A549 (cell line): ENCODE results near the gene IGFBP5. TPM values are rescaled to one million over a fixed set of nuclear protein-coding genes. Genes with fewer than 3 reads are reported as not detected.

Experiments
- ATAC-seq, 2 experiments: fragments of 200-7000 bp in 1 of 2; fragments of >200 bp in 1 of 2; cut with Nextera tagmentation in 1 of 2; cut with Tn5 transposase in 1 of 2; 3 replicates each; pipeline versions ENCODE4 v1.8.0 to v1.9.1; 2018 to 2020; ENCODE audit warnings: mild to moderate bottlenecking in 1 of 2, moderate library complexity in 1 of 2
- CTCF ChIA-PET: fragments of 300-600 bp; sonication (Branson Sonifier 250); formaldehyde crosslinking; extraction: SDS; loops from one replicate; lab custom pipeline; 2021; ENCODE audit warnings: antibody characterized with exemption, inconsistent platforms; lab: Yijun Ruan, JAX
- POLR2A ChIA-PET: fragments of 350-600 bp; formaldehyde crosslinking; extraction: SDS; loops from one replicate; lab custom pipeline; 2021; ENCODE audit warnings: antibody characterized with exemption, inconsistent platforms; lab: Yijun Ruan, JAX
- DNase-seq, 2 experiments: peaks; one replicate each; pipeline versions ENCODE4 v3.0.0 to v3.0.0-alpha.2; 2011 to 2016; ENCODE audit warnings: low read depth in 1 of 2, low spot score in 1 of 2
- FAIRE-seq: peaks from 2 replicates; lab custom pipeline; 2011; peaks lifted over from hg19 to GRCh38; lab: Jason Lieb, UNC
- H3K27ac ChIP-seq, 2 experiments: fragments of >200 bp; sonication (Bioruptor Twin); formaldehyde crosslinking; 3 replicates each; pipeline ENCODE4 v1.5.1; 2016 to 2017
- H3K4me1 ChIP-seq: fragments of >200 bp; sonication (Bioruptor Twin); formaldehyde crosslinking; 3 replicates; pipeline ENCODE4 v1.6.1; 2016
- H3K4me2 ChIP-seq: fragments of >200 bp; sonication (Bioruptor Twin); formaldehyde crosslinking; 3 replicates; pipeline ENCODE4 v1.6.1; 2016
- H3K4me3 ChIP-seq: fragments of >200 bp; sonication (Bioruptor Twin); formaldehyde crosslinking; 3 replicates; pipeline ENCODE4 v1.5.1; 2016
- H3K9me3 ChIP-seq: fragments of >200 bp; sonication (Bioruptor Twin); formaldehyde crosslinking; 3 replicates; pipeline ENCODE4 v1.6.1; 2016
- BCL3 ChIP-seq: fragments of >200 bp; sonication (Bioruptor Twin); formaldehyde crosslinking; IDR thresholded peaks from 3 replicates; pipeline ENCODE4 v1.6.1; 2016
- CEBPB ChIP-seq, 2 experiments: fragments of >200 bp in 1 of 2; sonication (Bioruptor Twin) in 1 of 2; formaldehyde crosslinking in 1 of 2; IDR thresholded peaks; 2 replicates each; pipeline ENCODE4 v1.6.1; 2012 to 2016
- CHD4 ChIP-seq: fragments of 200-600 bp; sonication (generic); IDR thresholded peaks from 2 replicates; pipeline ENCODE4 v1.6.1; 2016; ENCODE audit warnings: antibody characterized with exemption, mild to moderate bottlenecking, borderline replicate concordance
- EP300 ChIP-seq, 2 experiments: fragments of >200 bp; sonication (Bioruptor Twin); formaldehyde crosslinking; IDR thresholded peaks; 2 replicates in 1 of 2; 3 replicates in 1 of 2; pipeline ENCODE4 v1.6.1; 2016 to 2017
- FOSL2 ChIP-seq, 2 experiments: fragments of 450-650 bp in 1 of 2; fragments of >200 bp in 1 of 2; sonication (Bioruptor Twin) in 1 of 2; formaldehyde crosslinking; IDR thresholded peaks; 2 replicates each; pipeline versions ENCODE4 v1.5.0 to v1.6.1; 2016 to 2020; ENCODE audit warnings: mild to moderate bottlenecking in 1 of 2, moderate library complexity in 1 of 2
- GATA3 ChIP-seq: IDR thresholded peaks from 2 replicates; pipeline ENCODE4 v1.6.1; 2012; ENCODE audit warnings: borderline replicate concordance
- HEYL ChIP-seq: fragments of 250-450 bp; sonication (Bioruptor Pico); IDR thresholded peaks from 2 replicates; pipeline ENCODE4 v1.8.0; 2021; ENCODE audit warnings: mild to moderate bottlenecking, moderate library complexity
- HMGXB4 ChIP-seq: fragments of 250-450 bp; sonication (Bioruptor Pico); IDR thresholded peaks from 2 replicates; pipeline ENCODE4 v1.5.0; 2021; ENCODE audit warnings: mild to moderate bottlenecking, moderate library complexity, borderline replicate concordance
- HOXA7 ChIP-seq: fragments of 250-450 bp; sonication (Bioruptor Pico); IDR thresholded peaks from 2 replicates; pipeline ENCODE4 v1.5.0; 2020; ENCODE audit warnings: mild to moderate bottlenecking, moderate library complexity
- HOXB13 ChIP-seq: fragments of 250-450 bp; sonication (Bioruptor Pico); IDR thresholded peaks from 2 replicates; pipeline ENCODE4 v1.5.0; 2020; ENCODE audit warnings: low read depth, mild to moderate bottlenecking, moderate library complexity
- HOXB5 ChIP-seq: fragments of 250-450 bp; sonication (Bioruptor Pico); IDR thresholded peaks from 2 replicates; pipeline ENCODE4 v1.5.0; 2020; ENCODE audit warnings: mild to moderate bottlenecking, moderate library complexity
- JUN ChIP-seq, 2 experiments: fragments of >200 bp; sonication (Bioruptor Twin); formaldehyde crosslinking; IDR thresholded peaks; 2 replicates in 1 of 2; 3 replicates in 1 of 2; pipeline ENCODE4 v1.6.1; 2016 to 2017
- JUNB ChIP-seq: fragments of >200 bp; sonication (Bioruptor Twin); formaldehyde crosslinking; IDR thresholded peaks from 2 replicates; pipeline ENCODE4 v1.6.1; 2016
- MAZ ChIP-seq: fragments of 150-350 bp; IDR thresholded peaks from 2 replicates; pipeline ENCODE4 v1.6.1; 2014; ENCODE audit warnings: antibody characterized with exemption, low read depth, low read length, borderline replicate concordance
- MYC ChIP-seq: IDR thresholded peaks from 2 replicates; pipeline ENCODE4 v1.6.1; 2012; ENCODE audit warnings: mild to moderate bottlenecking, inconsistent platforms, low read length, improper control_type of control experiment, borderline replicate concordance
- POLR2A ChIP-seq: IDR thresholded peaks from 2 replicates; pipeline ENCODE4 v1.6.1; 2012; ENCODE audit warnings: mild to moderate bottlenecking, low read length
- POLR2AphosphoS2 ChIP-seq: conservative IDR thresholded peaks from 2 replicates; pipeline ENCODE4 v1.6.1; 2012; ENCODE audit warnings: low read length, improper control_type of control experiment, inconsistent platforms
- TP53 ChIP-seq: fragments of 250-450 bp; sonication (Bioruptor Pico); IDR thresholded peaks from 2 replicates; pipeline ENCODE4 v1.5.0; 2021; ENCODE audit warnings: mild to moderate bottlenecking, moderate library complexity
- WGBS: methylation state at CpG from one replicate; pipeline ENCODE4 v1.1.6; 2017; ENCODE audit errors: missing lambda C conversion rate; 5-methylcytosine and 5-hydroxymethylcytosine counted together
- polyA plus RNA-seq, 4 experiments: library from polyadenylated mRNA; depleted of rRNA in 3 of 4; stranded (reverse); fragments of >200 nt; fragmentation: RNase III in 1 of 4; extraction: RNeasy Plus Mini Kit Qiagen cat#74134 plus additional on column Dnase treatment in 1 of 4; gene quantifications; 2 replicates in 3 of 4; 3 replicates in 1 of 4; pipeline ENCODE4 v1.2.3, GENCODE V29; 2011 to 2017
- TF ChIP-seq, protein P1 (sequence below): fragments of 250-450 bp; sonication (Bioruptor Pico); IDR thresholded peaks from 2 replicates; pipeline ENCODE4 v1.5.0; 2020; ENCODE audit warnings: low read depth, mild to moderate bottlenecking, moderate library complexity
- TF ChIP-seq, protein P2 (sequence below): IDR thresholded peaks from 2 replicates; pipeline ENCODE4 v1.6.1; 2012; ENCODE audit warnings: low read depth, borderline replicate concordance
- TF ChIP-seq, protein P3 (sequence below): IDR thresholded peaks from 2 replicates; pipeline ENCODE4 v1.6.1; 2012
- TF ChIP-seq, protein P4 (sequence below): fragments of >200 bp; sonication (Bioruptor Twin); formaldehyde crosslinking; IDR thresholded peaks from 3 replicates; pipeline ENCODE4 v1.5.1; 2016

The IGFBP5 gene
- polyA plus RNA-seq, 2 of the 4 experiments (the other 2 are of a cell fraction): 0.23 to 0.97 TPM

GRCh38 chr2:216665717-216666116 is 29.6 kb downstream of the IGFBP5 start:
- ATAC-seq (no peak), DNase-seq (no peak), FAIRE-seq (no peak)
- TF ChIP-seq TP53 (CRISPR knock-in tag) (no peak), HOXB5 (CRISPR knock-in tag) (no peak), FOSL2 (IDR thresholded peaks at IDR 0.05) (no peak), FOSL2 (CRISPR knock-in tag; IDR thresholded peaks at IDR 0.05) (no peak), HMGXB4 (CRISPR knock-in tag) (no peak), MAZ (no peak), GATA3 (no peak), JUN (IDR thresholded peaks at IDR 0.05) (no peak), POLR2AphosphoS2 (no peak), HOXB13 (CRISPR knock-in tag) (no peak), EP300 (IDR thresholded peaks at IDR 0.05) (no peak)
- TF ChIP-seq, protein P1, sequence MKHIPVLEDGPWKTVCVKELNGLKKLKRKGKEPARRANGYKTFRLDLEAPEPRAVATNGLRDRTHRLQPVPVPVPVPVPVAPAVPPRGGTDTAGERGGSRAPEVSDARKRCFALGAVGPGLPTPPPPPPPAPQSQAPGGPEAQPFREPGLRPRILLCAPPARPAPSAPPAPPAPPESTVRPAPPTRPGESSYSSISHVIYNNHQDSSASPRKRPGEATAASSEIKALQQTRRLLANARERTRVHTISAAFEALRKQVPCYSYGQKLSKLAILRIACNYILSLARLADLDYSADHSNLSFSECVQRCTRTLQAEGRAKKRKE (CRISPR knock-in tag): no peak
- TF ChIP-seq, protein P2, sequence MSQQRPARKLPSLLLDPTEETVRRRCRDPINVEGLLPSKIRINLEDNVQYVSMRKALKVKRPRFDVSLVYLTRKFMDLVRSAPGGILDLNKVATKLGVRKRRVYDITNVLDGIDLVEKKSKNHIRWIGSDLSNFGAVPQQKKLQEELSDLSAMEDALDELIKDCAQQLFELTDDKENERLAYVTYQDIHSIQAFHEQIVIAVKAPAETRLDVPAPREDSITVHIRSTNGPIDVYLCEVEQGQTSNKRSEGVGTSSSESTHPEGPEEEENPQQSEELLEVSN: no peak
- TF ChIP-seq, protein P3, sequence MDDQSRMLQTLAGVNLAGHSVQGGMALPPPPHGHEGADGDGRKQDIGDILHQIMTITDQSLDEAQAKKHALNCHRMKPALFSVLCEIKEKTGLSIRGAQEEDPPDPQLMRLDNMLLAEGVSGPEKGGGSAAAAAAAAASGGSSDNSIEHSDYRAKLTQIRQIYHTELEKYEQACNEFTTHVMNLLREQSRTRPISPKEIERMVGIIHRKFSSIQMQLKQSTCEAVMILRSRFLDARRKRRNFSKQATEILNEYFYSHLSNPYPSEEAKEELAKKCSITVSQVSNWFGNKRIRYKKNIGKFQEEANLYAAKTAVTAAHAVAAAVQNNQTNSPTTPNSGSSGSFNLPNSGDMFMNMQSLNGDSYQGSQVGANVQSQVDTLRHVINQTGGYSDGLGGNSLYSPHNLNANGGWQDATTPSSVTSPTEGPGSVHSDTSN: no peak
- WGBS: 68% methylated on average over 12 of the region's 12 CpGs
- Histone ChIP-seq H3K4me3 (no peak overlapping the region), H3K4me1 (no peaks in the 10 kb centered on the region), H3K27ac (no peak overlapping the region), H3K4me2 (no peak overlapping the region), H3K9me3 (no peaks in the 10 kb centered on the region)
- POLR2A ChIA-PET: interaction anchor here (1.0 kb wide), 1 partner anchor 146 kb away, joined by 3 read pairs; no protein-coding TSS in a partner anchor
- CTCF ChIA-PET: interaction anchor here (0.6 to 16.9 kb wide), 28 partner anchors 9 to 716 kb away, joined by 3 to 402 read pairs (median 4); partner anchors contain the start of gene IGFBP2

- FAIRE-seq (no peak), ATAC-seq (no peak), DNase-seq (no peak)
- TF ChIP-seq BCL3 (no peak), HOXB13 (CRISPR knock-in tag) (no peak), CHD4 (no peak), POLR2A (no peak), MYC (no peak), CEBPB (IDR thresholded peaks at IDR 0.05) (no peak), TP53 (CRISPR knock-in tag) (no peak), HEYL (CRISPR knock-in tag) (no peak), EP300 (IDR thresholded peaks at IDR 0.05) (no peak), HOXA7 (CRISPR knock-in tag) (no peak), FOSL2 (IDR thresholded peaks at IDR 0.05) (no peak), FOSL2 (CRISPR knock-in tag; IDR thresholded peaks at IDR 0.05) (no peak), JUNB (no peak)
- TF ChIP-seq, protein P2: no peak
- TF ChIP-seq, protein P4, sequence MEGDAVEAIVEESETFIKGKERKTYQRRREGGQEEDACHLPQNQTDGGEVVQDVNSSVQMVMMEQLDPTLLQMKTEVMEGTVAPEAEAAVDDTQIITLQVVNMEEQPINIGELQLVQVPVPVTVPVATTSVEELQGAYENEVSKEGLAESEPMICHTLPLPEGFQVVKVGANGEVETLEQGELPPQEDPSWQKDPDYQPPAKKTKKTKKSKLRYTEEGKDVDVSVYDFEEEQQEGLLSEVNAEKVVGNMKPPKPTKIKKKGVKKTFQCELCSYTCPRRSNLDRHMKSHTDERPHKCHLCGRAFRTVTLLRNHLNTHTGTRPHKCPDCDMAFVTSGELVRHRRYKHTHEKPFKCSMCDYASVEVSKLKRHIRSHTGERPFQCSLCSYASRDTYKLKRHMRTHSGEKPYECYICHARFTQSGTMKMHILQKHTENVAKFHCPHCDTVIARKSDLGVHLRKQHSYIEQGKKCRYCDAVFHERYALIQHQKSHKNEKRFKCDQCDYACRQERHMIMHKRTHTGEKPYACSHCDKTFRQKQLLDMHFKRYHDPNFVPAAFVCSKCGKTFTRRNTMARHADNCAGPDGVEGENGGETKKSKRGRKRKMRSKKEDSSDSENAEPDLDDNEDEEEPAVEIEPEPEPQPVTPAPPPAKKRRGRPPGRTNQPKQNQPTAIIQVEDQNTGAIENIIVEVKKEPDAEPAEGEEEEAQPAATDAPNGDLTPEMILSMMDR: no peak
- no peaks in the 10 kb centered on the region for H3K9me3 ChIP-seq
- H3K27ac ChIP-seq: no peak overlapping the region
- no peaks in the 10 kb centered on the region for H3K4me1 ChIP-seq
- ChIA-PET POLR2A (interaction anchor here (1.0 kb wide), 1 partner anchor 146 kb away, joined by 3 read pairs; no protein-coding TSS in a partner anchor), CTCF (interaction anchor here (0.6 to 16.9 kb wide), 15 partner anchors 11 to 845 kb away, joined by 3 to 402 read pairs (median 5); no protein-coding TSS in a partner anchor)
- H3K4me2 ChIP-seq: no peak overlapping the region
- WGBS: 86% methylated on average over 7 of the region's 7 CpGs
- no peak overlapping the region for H3K4me3 ChIP-seq
These were observed 30.1 kb downstream of the IGFBP5 start for GRCh38 chr2:216665242-216665641.
